Esophagus squamous epithelium (tissue), 4 donors: ENCODE results near the gene DENND1A.

Experiments used
- POLR2A ChIP-seq, 4 donors: fragments of 450-650 bp; IDR thresholded peaks; one replicate each; pipeline ENCODE4 v1.6.1; 2017; ENCODE audit warnings: antibody characterized with exemption in 4 of 4, mild to moderate bottlenecking in 4 of 4, moderate library complexity in 3 of 4
- TF ChIP-seq, protein P1 (sequence below), 6 experiments: fragments of 450-650 bp in 4 of 6; fragments of 200-600 bp in 2 of 6; sonication (generic) in 2 of 6; IDR thresholded peaks; one replicate each; pipeline ENCODE4 v1.5.1; 2016 to 2019; ENCODE audit warnings: antibody characterized with exemption in 6 of 6, mild to moderate bottlenecking in 4 of 6, moderate library complexity in 4 of 6

DNA sequence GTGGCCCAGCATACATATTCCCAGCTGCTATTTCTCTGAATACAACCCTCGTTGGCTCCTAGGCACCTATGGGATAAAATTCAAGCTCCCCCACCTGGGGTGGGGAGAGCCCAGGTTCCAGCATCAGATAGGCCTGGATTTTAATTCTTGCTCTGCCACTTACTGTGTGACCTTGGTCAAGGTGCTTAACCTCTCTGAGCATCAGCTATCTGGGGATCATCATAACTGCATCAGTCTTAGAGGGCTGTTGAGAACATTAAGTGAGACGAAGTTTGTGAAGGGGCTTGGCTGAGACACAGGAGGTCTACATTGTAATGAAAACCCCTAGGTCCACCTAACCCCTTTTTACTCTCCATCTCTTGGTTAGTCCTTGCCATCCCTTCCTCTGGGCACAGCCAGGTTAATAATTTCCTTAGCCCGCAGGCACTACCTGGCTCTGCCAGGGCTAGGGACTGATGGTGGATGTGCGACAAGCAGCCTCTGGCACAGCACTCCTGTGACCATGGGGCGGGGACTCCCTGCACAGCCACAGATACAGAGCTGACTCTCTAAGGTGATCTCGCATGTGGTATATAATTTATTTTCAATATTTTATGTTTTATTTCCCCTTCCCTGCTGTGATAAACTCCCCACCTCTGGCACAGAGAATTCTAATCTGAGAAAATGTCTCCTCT, 505.2 kb downstream of the DENND1A start:
- TF ChIP-seq, protein P1, sequence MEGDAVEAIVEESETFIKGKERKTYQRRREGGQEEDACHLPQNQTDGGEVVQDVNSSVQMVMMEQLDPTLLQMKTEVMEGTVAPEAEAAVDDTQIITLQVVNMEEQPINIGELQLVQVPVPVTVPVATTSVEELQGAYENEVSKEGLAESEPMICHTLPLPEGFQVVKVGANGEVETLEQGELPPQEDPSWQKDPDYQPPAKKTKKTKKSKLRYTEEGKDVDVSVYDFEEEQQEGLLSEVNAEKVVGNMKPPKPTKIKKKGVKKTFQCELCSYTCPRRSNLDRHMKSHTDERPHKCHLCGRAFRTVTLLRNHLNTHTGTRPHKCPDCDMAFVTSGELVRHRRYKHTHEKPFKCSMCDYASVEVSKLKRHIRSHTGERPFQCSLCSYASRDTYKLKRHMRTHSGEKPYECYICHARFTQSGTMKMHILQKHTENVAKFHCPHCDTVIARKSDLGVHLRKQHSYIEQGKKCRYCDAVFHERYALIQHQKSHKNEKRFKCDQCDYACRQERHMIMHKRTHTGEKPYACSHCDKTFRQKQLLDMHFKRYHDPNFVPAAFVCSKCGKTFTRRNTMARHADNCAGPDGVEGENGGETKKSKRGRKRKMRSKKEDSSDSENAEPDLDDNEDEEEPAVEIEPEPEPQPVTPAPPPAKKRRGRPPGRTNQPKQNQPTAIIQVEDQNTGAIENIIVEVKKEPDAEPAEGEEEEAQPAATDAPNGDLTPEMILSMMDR (IDR thresholded peaks at IDR 0.05), result no peak
- no peak for TF ChIP-seq POLR2A (IDR thresholded peaks at IDR 0.05)
